IPS-20b (cell line): Measurements from ENCODE around the gene MINPP1.

Source experiments
- H3K27ac ChIP-seq: one replicate; pipeline ENCODE4 v1.5.1; 2013; ENCODE audit warnings: low read length
- H3K27me3 ChIP-seq: 2 replicates; pipeline ENCODE4 v1.6.1; 2013; ENCODE audit warnings: mild to moderate bottlenecking, low read length, inconsistent platforms; ENCODE audit not compliant: insufficient read depth
- H3K36me3 ChIP-seq: 2 replicates; pipeline ENCODE4 v1.6.1; 2013; ENCODE audit warnings: low read depth, mild to moderate bottlenecking, inconsistent platforms, low read length, moderate library complexity; ENCODE audit not compliant: insufficient read depth
- H3K4me1 ChIP-seq: 2 replicates; pipeline ENCODE4 v1.6.1; 2013; ENCODE audit warnings: mild to moderate bottlenecking, control low read depth, inconsistent platforms, low read length, moderate library complexity; ENCODE audit not compliant: insufficient read depth
- H3K4me3 ChIP-seq: 2 replicates; pipeline ENCODE4 v1.5.1; 2013; ENCODE audit warnings: mild to moderate bottlenecking, low read length, inconsistent platforms
- H3K9ac ChIP-seq: 2 replicates; pipeline ENCODE4 v1.6.1; 2013; ENCODE audit warnings: low read depth, mild to moderate bottlenecking, inconsistent platforms, low read length, moderate library complexity
- H3K9me3 ChIP-seq: 2 replicates; pipeline ENCODE4 v1.6.1; 2013; ENCODE audit warnings: mild to moderate bottlenecking, low read depth, low read length, inconsistent platforms; ENCODE audit not compliant: insufficient read depth

The MINPP1 gene

DNA sequence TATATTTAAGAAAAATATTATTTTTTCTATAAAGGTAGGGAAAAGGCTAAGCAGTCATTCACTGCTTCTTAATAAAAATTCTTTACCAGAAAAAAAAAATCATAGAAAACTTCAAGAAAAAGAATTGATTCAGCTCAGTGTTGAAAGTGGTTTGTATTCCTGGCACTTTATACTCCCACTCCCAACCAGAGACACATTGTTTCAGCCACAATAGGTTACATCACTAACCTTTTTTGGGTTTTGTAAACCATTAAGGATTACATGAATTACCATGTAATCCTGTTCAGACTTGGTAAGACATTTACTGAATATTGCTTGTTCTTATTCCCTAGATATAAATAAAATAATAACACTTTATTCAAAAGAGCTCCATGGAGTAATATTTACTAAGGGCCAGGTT, 46.6 kb downstream of the MINPP1 start:
- no peaks in the 10 kb centered on the region for H3K27me3 ChIP-seq

GRCh38 chr10:87552248-87552929, 47.7 kb downstream of the MINPP1 start:
- Histone ChIP-seq H3K9me3 (no peaks in the 10 kb centered on the region), H3K27ac (no peak overlapping the region), H3K4me3 (no peak overlapping the region), H3K36me3 (peaks cover 14% of the 10 kb centered on the region), H3K9ac (no peak overlapping the region), H3K4me1 (peaks cover 30% of the 10 kb centered on the region), H3K27me3 (no peaks in the 10 kb centered on the region)

More for the DNA sequence above, 46.6 kb downstream of the MINPP1 start:
- peaks cover 17% of the 10 kb centered on the region for H3K36me3 ChIP-seq
- H3K27ac ChIP-seq = no peak overlapping the region
- H3K4me3 ChIP-seq = no peak overlapping the region
- H3K9ac ChIP-seq = no peak overlapping the region
- H3K4me1 ChIP-seq = peaks cover 30% of the 10 kb centered on the region
- no peaks in the 10 kb centered on the region for H3K9me3 ChIP-seq

GRCh38 chr10:87557409-87557808, 52.7 kb downstream of the MINPP1 start:
- Histone ChIP-seq H3K9ac (no peak overlapping the region), H3K4me3 (no peak overlapping the region), H3K27ac (no peak overlapping the region), H3K36me3 (peaks cover 8% of the 10 kb centered on the region), H3K4me1 (peaks cover 18% of the 10 kb centered on the region), H3K27me3 (no peaks in the 10 kb centered on the region), H3K9me3 (peaks cover 2% of the 10 kb centered on the region; the same call in 1 of the 2 replicates)

- H3K9me3 ChIP-seq = peaks cover 8% of the 10 kb centered on the region; the same call in 1 of the 2 replicates
- no peaks in the 10 kb centered on the region for H3K27me3 ChIP-seq
- H3K36me3 ChIP-seq = no peaks in the 10 kb centered on the region
- no peak overlapping the region for H3K4me3 ChIP-seq
- peaks cover 18% of the 10 kb centered on the region for H3K4me1 ChIP-seq
- H3K27ac ChIP-seq = no peak overlapping the region
- no peak overlapping the region for H3K9ac ChIP-seq
Observed at GRCh38 chr10:87558333-87558732, 53.6 kb downstream of the MINPP1 start.

DNA sequence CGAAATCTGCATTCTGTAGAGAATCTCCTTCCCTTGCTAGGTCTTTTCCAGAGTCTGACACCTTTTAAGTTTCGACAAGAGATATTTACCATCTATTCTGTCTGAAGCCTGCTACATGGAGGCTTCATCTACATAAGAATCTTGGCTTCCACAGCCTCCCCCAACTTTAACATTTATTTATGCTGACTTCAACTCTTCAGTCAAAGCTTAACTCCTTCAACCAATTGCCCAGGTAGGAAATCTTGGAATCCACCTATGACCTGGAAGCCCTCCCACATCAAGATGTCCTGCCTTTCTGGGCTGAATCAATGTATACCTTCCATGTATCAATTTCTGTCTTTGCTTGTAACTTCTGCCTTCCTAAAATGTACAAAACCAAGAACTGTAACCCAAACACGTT, 54.7 kb downstream of the MINPP1 start:
- Histone ChIP-seq H3K27me3 (no peaks in the 10 kb centered on the region), H3K9ac (no peak overlapping the region), H3K36me3 (no peaks in the 10 kb centered on the region), H3K4me1 (peaks cover 18% of the 10 kb centered on the region), H3K9me3 (peaks cover 8% of the 10 kb centered on the region), H3K4me3 (peak overlapping the region; percentile 41; the same call in 1 of the 2 replicates), H3K27ac (peak overlapping the region; percentile 70)

DNA sequence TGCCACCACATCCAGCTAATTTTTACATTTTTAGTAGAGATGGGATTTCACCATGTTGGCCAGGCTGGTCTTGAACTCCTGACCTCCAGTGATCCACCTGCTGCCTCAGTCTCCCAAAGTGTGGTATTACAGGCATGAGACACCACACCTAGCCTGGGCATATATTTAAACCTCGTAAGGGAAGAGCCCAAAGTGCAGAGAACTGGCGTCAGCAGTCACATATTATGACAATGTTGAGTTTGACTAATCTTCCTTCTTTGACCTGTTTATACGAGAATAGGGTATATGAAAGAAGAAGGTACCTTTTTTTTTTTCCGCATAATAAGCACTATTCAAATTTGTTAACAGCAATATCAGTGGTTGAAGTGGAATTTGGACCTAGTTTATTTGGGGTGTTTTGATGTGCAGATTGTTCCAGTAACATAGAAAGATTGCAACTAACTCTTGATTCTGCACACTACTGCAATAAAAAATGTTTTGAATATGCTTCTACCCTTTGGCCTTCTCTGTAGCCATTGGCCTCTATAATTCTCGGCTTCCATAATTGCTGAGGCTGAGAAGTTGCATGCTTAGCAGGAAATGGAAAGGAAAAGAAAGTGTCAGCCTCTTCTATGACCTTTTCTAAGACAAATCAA, 55.9 kb downstream of the MINPP1 start:
- peaks cover 8% of the 10 kb centered on the region for H3K9me3 ChIP-seq
- no peaks in the 10 kb centered on the region for H3K27me3 ChIP-seq
- no peak overlapping the region for H3K4me3 ChIP-seq
- H3K9ac ChIP-seq = no peak overlapping the region
- H3K27ac ChIP-seq = no peak overlapping the region
- H3K36me3 ChIP-seq = no peaks in the 10 kb centered on the region
- peaks cover 18% of the 10 kb centered on the region for H3K4me1 ChIP-seq

GRCh38 chr10:87562750-87563149, 58.1 kb downstream of the MINPP1 start:
- peaks cover 8% of the 10 kb centered on the region for H3K9me3 ChIP-seq
- H3K27ac ChIP-seq = no peak overlapping the region
- no peaks in the 10 kb centered on the region for H3K27me3 ChIP-seq
- H3K4me1 ChIP-seq = peaks cover 18% of the 10 kb centered on the region
- no peak overlapping the region for H3K9ac ChIP-seq
- no peaks in the 10 kb centered on the region for H3K36me3 ChIP-seq
- H3K4me3 ChIP-seq = no peak overlapping the region

DNA sequence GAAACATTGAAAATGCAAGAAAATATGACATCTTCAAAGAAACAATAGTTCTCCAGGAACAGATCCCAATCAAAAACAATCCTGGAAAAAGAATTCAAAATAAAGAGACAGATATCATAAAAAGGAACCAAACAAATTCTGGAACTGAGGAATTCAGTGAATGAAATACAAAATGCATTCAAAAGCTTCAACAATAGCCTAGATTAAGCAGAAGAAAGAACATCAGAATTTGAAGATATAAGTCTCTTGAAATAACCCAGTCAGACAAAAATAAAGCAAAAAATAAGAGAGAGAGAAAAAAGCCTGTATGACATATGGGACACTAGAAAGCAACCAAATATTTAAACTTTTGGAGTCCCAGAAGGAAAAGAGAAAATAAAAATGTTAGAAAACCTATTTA, 60.3 kb downstream of the MINPP1 start:
- Histone ChIP-seq H3K4me1 (peaks cover under 1% of the 10 kb centered on the region; the same call in 1 of the 2 replicates), H3K4me3 (no peak overlapping the region), H3K36me3 (no peaks in the 10 kb centered on the region), H3K9me3 (peaks cover 8% of the 10 kb centered on the region), H3K27ac (no peak overlapping the region), H3K27me3 (no peaks in the 10 kb centered on the region), H3K9ac (no peak overlapping the region)

GRCh38 chr10:87575851-87576250, 71.2 kb downstream of the MINPP1 start:
- Histone ChIP-seq H3K36me3 (no peaks in the 10 kb centered on the region), H3K9ac (no peak overlapping the region), H3K4me1 (no peaks in the 10 kb centered on the region), H3K27me3 (no peaks in the 10 kb centered on the region), H3K9me3 (peaks cover 5% of the 10 kb centered on the region; the same call in 1 of the 2 replicates), H3K27ac (no peak overlapping the region), H3K4me3 (no peak overlapping the region)

DNA sequence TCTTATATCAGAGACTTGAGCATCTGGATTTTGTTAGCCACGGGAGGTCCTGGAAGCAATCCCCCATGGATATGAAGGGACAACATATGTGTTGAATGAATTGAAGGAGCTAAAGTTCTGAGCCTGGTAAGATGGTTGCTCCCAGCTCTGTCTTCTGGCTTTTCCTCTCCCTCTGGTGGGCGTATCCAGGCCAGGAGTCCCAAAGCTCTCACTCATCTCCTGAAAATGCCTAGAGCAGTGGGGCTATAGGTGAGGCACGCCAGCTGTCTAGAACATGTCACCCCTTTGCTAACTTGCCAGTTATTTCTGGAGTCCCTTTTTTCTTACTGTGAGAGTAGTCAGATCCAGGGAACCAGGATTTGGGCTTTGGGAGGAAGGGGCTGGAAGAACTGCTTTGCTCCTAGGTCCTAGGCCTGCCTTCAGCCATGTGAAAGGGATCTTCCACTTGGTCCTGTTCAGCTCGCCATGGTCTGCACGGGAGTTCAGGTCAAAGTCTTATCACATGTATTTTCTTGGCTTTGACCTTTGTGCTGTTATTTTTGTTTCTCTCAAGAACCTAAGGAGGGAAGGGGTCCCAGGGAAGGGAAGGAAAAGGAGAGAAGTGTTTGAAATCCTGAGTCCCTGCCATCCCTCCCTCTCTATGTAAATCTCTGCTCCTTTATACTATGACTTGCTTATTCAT, 73.6 kb downstream of the MINPP1 start:
- H3K36me3 ChIP-seq = no peaks in the 10 kb centered on the region
- H3K9ac ChIP-seq = no peak overlapping the region
- no peak overlapping the region for H3K27ac ChIP-seq
- no peaks in the 10 kb centered on the region for H3K4me1 ChIP-seq
- H3K27me3 ChIP-seq = no peaks in the 10 kb centered on the region
- no peak overlapping the region for H3K4me3 ChIP-seq
- H3K9me3 ChIP-seq = no peaks in the 10 kb centered on the region

- no peak overlapping the region for H3K9ac ChIP-seq
- no peaks in the 10 kb centered on the region for H3K36me3 ChIP-seq
- no peak overlapping the region for H3K4me3 ChIP-seq
- no peaks in the 10 kb centered on the region for H3K27me3 ChIP-seq
- no peaks in the 10 kb centered on the region for H3K9me3 ChIP-seq
- H3K4me1 ChIP-seq = no peaks in the 10 kb centered on the region
- H3K27ac ChIP-seq = no peak overlapping the region
Observed at GRCh38 chr10:87578842-87579401, 74.2 kb downstream of the MINPP1 start.
